WTC11 (cell line): ENCODE measurements around the gene P2RX2. TPM values are rescaled to one million over a fixed set of nuclear protein-coding genes. Genes with fewer than 3 reads are reported as not detected.

Experiments
- ATAC-seq: fragments of 200-7000 bp; cut with Tn5 transposase; 2 replicates; pipeline ENCODE4 v1.10.0; 2021; ENCODE audit warnings: mild to moderate bottlenecking, moderate library complexity
- CTCF ChIA-PET: fragments of 300-600 bp; sonication (Branson Sonifier 250); formaldehyde crosslinking; loops from one replicate; lab custom pipeline; 2021; ENCODE audit warnings: antibody characterized with exemption; lab: Charles Lee
- POLR2A ChIA-PET: fragments of 350-600 bp; sonication (Branson Sonifier 250); formaldehyde crosslinking; loops from one replicate; lab custom pipeline; 2021; ENCODE audit warnings: antibody characterized with exemption; lab: Charles Lee
- DNase-seq: peaks from one replicate; pipeline ENCODE4 v3.0.0; 2021; ENCODE audit warnings: low spot score
- H3K27ac Mint-ChIP-seq: 2 replicates; pipeline ENCODE4 v1.8.0; 2021; ENCODE audit warnings: mixed read lengths
- H3K27me3 Mint-ChIP-seq: 2 replicates; pipeline ENCODE4 v1.8.0; 2021; ENCODE audit warnings: low read depth, mild to moderate bottlenecking, moderate library complexity, mixed read lengths
- H3K36me3 Mint-ChIP-seq: 2 replicates; pipeline ENCODE4 v1.8.0; 2021; ENCODE audit warnings: mixed read lengths
- H3K4me1 Mint-ChIP-seq: 2 replicates; pipeline ENCODE4 v1.8.0; 2022; ENCODE audit warnings: mixed read lengths
- H3K4me3 Mint-ChIP-seq: 2 replicates; pipeline ENCODE4 v1.8.0; 2021; ENCODE audit warnings: mild to moderate bottlenecking, moderate library complexity, mixed read lengths
- H3K9me3 Mint-ChIP-seq: 2 replicates; pipeline ENCODE4 v1.8.0; 2021; ENCODE audit warnings: mixed read lengths
- CBFB ChIP-seq: sonication (generic); formaldehyde crosslinking; IDR thresholded peaks from 2 replicates; pipeline ENCODE4 v1.8.1; 2022; ENCODE audit warnings: mild to moderate bottlenecking, low read depth, missing genetic modification reagents
- ETV6 ChIP-seq: sonication (generic); formaldehyde crosslinking; IDR thresholded peaks from 2 replicates; pipeline ENCODE4 v1.8.1; 2022; ENCODE audit warnings: mild to moderate bottlenecking, missing genetic modification reagents
- FOXK1 ChIP-seq: sonication (generic); formaldehyde crosslinking; IDR thresholded peaks from 2 replicates; pipeline ENCODE4 v1.8.0; 2022; ENCODE audit warnings: mild to moderate bottlenecking, moderate library complexity, missing genetic modification reagents
- GRHL2 ChIP-seq: fragments of 250-450 bp; sonication (Bioruptor Pico); IDR thresholded peaks from 2 replicates; pipeline ENCODE4 v1.8.0; 2022; ENCODE audit warnings: mild to moderate bottlenecking, moderate library complexity; ENCODE audit not compliant: insufficient replicate concordance, severe bottlenecking
- JUN ChIP-seq: sonication (generic); formaldehyde crosslinking; IDR thresholded peaks from 2 replicates; pipeline ENCODE4 v1.8.0; 2023; ENCODE audit warnings: mild to moderate bottlenecking, missing genetic modification reagents
- MYBL2 ChIP-seq: sonication (generic); formaldehyde crosslinking; IDR thresholded peaks from 2 replicates; pipeline ENCODE4 v1.8.1; 2023; ENCODE audit warnings: mild to moderate bottlenecking, moderate library complexity, missing genetic modification reagents
- NR3C1 ChIP-seq: sonication (generic); formaldehyde crosslinking; conservative IDR thresholded peaks from 2 replicates; pipeline ENCODE4 v1.8.1; 2023; ENCODE audit warnings: low read depth, mild to moderate bottlenecking, missing genetic modification reagents
- PRRX2 ChIP-seq: fragments of 250-450 bp; sonication (Bioruptor Pico); IDR thresholded peaks from 2 replicates; pipeline ENCODE4 v1.8.0; 2021; ENCODE audit warnings: mild to moderate bottlenecking
- SP1 ChIP-seq: sonication (generic); formaldehyde crosslinking; conservative IDR thresholded peaks from 2 replicates; pipeline ENCODE4 v1.8.1; 2022; ENCODE audit warnings: missing genetic modification reagents
- TCF7 ChIP-seq: sonication (generic); formaldehyde crosslinking; IDR thresholded peaks from 2 replicates; pipeline ENCODE4 v1.8.0; 2022; ENCODE audit warnings: mild to moderate bottlenecking, low read depth, missing genetic modification reagents, moderate library complexity
- ZNF138 ChIP-seq: sonication (generic); formaldehyde crosslinking; conservative IDR thresholded peaks from 2 replicates; pipeline ENCODE4 v1.8.1; 2022; ENCODE audit warnings: mild to moderate bottlenecking, moderate library complexity, missing genetic modification reagents
- ZNF423 ChIP-seq: fragments of 250-450 bp; sonication (Bioruptor Pico); IDR thresholded peaks from 2 replicates; pipeline ENCODE4 v2.1.2; 2022; ENCODE audit warnings: mild to moderate bottlenecking, moderate library complexity
- total RNA-seq: library from RNA; stranded (reverse); gene quantifications from 3 replicates; pipeline ENCODE4 v1.2.3, GENCODE V29; 2021
- TF ChIP-seq, protein P1 (sequence below): sonication (generic); formaldehyde crosslinking; conservative IDR thresholded peaks from 2 replicates; pipeline ENCODE4 v1.8.1; 2023; ENCODE audit warnings: mild to moderate bottlenecking, low read depth, missing genetic modification reagents, moderate library complexity
- TF ChIP-seq, protein P2 (sequence below): sonication (generic); formaldehyde crosslinking; IDR thresholded peaks from 2 replicates; pipeline ENCODE4 v1.8.1; 2022; ENCODE audit warnings: mild to moderate bottlenecking, moderate library complexity, missing genetic modification reagents
- TF ChIP-seq, protein P3 (sequence below): fragments of 250-450 bp; sonication (Bioruptor Pico); IDR thresholded peaks from 2 replicates; pipeline ENCODE4 v1.9.0; 2021; ENCODE audit warnings: mild to moderate bottlenecking
- TF ChIP-seq, protein P4 (sequence below): sonication (generic); formaldehyde crosslinking; IDR thresholded peaks from 2 replicates; pipeline ENCODE4 v1.8.1; 2023; ENCODE audit warnings: mild to moderate bottlenecking, missing genetic modification reagents, moderate library complexity
- TF ChIP-seq, protein P5 (sequence below): fragments of 250-450 bp; sonication (Bioruptor Pico); IDR thresholded peaks from 2 replicates; pipeline ENCODE4 v1.9.0; 2021; ENCODE audit warnings: moderate library complexity, mild to moderate bottlenecking, inconsistent platforms, borderline replicate concordance
- TF ChIP-seq, protein P6 (sequence below): sonication (generic); formaldehyde crosslinking; IDR thresholded peaks from 2 replicates; pipeline ENCODE4 v1.8.1; 2022; ENCODE audit warnings: missing genetic modification reagents, borderline replicate concordance

Gene P2RX2
- total RNA-seq, 1 experiment from 2014 or later: 2.1 TPM

DNA sequence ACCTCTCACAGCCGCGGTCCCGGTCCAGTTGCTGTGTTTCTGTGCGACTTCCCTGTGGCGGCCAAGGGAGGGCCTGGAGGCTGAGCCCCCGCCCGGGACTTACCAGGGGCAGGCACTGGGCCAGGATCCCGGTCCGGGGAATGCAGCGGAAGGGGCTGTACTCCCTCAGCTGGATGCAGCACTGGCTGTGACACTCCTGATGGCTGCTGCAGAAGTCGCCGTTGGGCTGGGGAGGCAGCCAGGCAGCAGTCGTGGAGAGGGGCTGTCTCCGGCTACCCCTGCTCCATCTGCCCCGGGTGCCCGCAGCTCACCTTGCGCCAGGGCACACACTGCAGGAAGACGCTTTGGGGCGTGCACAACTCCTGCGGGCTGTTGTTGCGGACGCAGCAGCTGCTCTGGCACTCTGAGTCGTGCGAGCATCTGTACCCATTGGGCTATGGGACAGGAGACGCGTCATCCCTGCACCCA lies 14.4 kb upstream of the P2RX2 start (continued):
- TF ChIP-seq, protein P1, sequence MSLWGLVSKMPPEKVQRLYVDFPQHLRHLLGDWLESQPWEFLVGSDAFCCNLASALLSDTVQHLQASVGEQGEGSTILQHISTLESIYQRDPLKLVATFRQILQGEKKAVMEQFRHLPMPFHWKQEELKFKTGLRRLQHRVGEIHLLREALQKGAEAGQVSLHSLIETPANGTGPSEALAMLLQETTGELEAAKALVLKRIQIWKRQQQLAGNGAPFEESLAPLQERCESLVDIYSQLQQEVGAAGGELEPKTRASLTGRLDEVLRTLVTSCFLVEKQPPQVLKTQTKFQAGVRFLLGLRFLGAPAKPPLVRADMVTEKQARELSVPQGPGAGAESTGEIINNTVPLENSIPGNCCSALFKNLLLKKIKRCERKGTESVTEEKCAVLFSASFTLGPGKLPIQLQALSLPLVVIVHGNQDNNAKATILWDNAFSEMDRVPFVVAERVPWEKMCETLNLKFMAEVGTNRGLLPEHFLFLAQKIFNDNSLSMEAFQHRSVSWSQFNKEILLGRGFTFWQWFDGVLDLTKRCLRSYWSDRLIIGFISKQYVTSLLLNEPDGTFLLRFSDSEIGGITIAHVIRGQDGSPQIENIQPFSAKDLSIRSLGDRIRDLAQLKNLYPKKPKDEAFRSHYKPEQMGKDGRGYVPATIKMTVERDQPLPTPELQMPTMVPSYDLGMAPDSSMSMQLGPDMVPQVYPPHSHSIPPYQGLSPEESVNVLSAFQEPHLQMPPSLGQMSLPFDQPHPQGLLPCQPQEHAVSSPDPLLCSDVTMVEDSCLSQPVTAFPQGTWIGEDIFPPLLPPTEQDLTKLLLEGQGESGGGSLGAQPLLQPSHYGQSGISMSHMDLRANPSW (CRISPR knock-in tag): no peak
- TF ChIP-seq JUN (CRISPR knock-in tag) (no peak), TCF7 (no peak), GRHL2 (CRISPR knock-in tag) (no peak)
- TF ChIP-seq, protein P2, sequence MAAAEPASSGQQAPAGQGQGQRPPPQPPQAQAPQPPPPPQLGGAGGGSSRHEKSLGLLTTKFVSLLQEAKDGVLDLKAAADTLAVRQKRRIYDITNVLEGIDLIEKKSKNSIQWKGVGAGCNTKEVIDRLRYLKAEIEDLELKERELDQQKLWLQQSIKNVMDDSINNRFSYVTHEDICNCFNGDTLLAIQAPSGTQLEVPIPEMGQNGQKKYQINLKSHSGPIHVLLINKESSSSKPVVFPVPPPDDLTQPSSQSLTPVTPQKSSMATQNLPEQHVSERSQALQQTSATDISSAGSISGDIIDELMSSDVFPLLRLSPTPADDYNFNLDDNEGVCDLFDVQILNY (CRISPR knock-in tag): no peak
- TF ChIP-seq, all 79 proteins: peak for 0

DNA sequence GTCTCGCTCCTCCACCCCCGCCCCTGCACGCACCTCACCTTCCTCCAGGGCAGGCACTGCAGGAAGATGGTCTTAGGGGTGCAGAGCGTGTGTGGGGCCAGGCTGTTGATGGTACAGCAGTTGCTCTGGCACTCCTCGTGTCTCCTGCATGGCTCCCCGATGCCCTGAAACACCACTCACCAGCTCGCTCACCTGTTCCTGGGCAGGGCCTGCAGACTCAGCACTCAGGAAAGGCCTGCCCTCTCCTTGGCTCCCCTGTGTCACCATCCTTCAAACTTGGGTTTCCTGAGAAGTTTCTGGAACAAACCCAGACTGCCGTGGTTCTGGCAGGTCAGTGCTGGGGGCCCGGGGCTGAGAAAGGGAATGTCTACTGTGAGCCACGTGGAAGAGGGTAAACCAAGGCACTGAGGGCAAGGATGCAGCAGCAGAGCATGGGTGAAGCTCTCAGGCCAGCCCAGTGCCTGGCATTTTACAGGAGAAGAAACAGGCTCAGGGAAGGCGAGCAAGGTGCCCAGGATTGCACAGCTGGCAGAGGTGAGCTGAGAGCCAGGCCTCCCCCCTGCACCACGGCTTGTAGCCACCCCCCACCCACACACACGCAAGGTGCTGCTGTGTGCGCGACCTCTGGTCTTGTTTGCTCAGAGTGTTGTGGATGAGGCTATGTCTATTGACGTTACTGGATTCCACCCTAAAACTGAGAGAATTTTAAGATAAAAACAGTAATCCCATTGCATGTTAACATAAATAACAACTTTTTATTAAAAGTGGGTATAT lies 13.7 kb upstream of the P2RX2 start:
- Mint-ChIP-seq H3K4me3 (no peak overlapping the region), H3K36me3 (no peaks in the 10 kb centered on the region), H3K27ac (no peak overlapping the region), H3K9me3 (no peaks in the 10 kb centered on the region), H3K4me1 (peaks cover 12% of the 10 kb centered on the region; the same call in 1 of the 2 replicates), H3K27me3 (peaks cover 89% of the 10 kb centered on the region)
- DNase-seq: no peak
- ChIA-PET CTCF (interaction anchor here (1.0 to 3.0 kb wide), 4 partner anchors 10 to 44 kb away, joined by 3 to 27 read pairs (median 6); partner anchors contain the start of gene P2RX2), POLR2A (no interaction called here)
- no peak for ATAC-seq
- TF ChIP-seq CBFB: no peak
- TF ChIP-seq, protein P3, sequence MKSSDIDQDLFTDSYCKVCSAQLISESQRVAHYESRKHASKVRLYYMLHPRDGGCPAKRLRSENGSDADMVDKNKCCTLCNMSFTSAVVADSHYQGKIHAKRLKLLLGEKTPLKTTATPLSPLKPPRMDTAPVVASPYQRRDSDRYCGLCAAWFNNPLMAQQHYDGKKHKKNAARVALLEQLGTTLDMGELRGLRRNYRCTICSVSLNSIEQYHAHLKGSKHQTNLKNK: no peak
- no peak for TF ChIP-seq ETV6 (CRISPR knock-in tag)
- TF ChIP-seq, protein P4, sequence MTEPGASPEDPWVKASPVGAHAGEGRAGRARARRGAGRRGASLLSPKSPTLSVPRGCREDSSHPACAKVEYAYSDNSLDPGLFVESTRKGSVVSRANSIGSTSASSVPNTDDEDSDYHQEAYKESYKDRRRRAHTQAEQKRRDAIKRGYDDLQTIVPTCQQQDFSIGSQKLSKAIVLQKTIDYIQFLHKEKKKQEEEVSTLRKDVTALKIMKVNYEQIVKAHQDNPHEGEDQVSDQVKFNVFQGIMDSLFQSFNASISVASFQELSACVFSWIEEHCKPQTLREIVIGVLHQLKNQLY: no peak

DNA sequence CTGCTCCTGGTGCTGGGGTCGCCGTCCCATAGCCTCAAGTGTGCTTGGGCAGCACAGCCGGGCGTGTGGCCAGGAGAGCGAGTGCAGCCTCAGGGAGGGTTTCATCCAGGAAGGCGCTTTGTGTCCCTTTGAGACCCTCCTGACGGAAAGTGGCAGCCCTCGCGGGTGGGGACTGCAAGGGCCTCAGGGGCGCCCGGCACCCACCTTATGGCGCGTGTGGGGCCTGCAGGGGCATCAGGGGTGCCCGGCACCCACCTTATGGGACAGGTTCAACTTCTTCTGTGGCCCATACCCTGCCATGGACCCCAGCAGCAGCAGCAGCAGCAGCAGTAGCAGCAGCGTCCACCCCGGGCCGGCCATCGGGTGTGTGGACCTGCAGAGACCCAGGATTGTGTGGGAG lies 12.7 kb upstream of the P2RX2 start:
- CTCF ChIA-PET: interaction anchor here (1.0 kb wide), 1 partner anchor 9 kb away, joined by 5 read pairs; no protein-coding TSS in a partner anchor
- no peak for ATAC-seq
- H3K4me3 Mint-ChIP-seq: no peak overlapping the region
- DNase-seq: no peak
- peaks cover 7% of the 10 kb centered on the region; the same call in 1 of the 2 replicates for H3K4me1 Mint-ChIP-seq
- H3K9me3 Mint-ChIP-seq: 0 out of 2 replicates have a peak, but pooled peaks cover 3% of the 10 kb centered on the region
- 0 out of 2 replicates have a peak, but pooled peaks cover 2% of the 10 kb centered on the region for H3K36me3 Mint-ChIP-seq
- TF ChIP-seq, protein P5, sequence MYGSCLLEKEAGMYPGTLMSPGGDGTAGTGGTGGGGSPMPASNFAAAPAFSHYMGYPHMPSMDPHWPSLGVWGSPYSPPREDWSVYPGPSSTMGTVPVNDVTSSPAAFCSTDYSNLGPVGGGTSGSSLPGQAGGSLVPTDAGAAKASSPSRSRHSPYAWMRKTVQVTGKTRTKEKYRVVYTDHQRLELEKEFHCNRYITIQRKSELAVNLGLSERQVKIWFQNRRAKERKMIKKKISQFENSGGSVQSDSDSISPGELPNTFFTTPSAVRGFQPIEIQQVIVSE (CRISPR knock-in tag): no peak
- TF ChIP-seq, all 79 proteins: peak for 0
- POLR2A ChIA-PET: no interaction called here
- Mint-ChIP-seq H3K27ac (no peak overlapping the region), H3K27me3 (peaks cover 89% of the 10 kb centered on the region)

DNA sequence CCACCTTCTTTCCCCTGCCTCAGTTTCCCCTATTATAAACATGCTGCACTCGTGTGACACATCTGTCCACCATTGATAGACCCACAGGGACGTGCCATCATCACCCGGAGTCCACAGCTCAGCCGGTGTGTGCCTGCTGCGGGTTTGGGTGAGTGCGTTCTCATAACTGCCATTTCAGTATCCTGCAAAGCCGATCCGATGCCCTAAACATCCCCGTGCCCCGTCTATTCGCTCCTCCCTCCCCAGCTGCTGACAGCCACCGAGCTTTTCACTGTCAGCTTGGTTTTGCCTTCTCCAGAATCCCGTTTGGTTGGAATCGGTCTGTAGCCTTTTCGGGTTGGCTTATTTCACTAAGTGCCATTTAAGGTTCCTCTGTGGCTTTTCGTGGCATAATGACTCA lies 12.1 kb upstream of the P2RX2 start:
- no peak overlapping the region for H3K27ac Mint-ChIP-seq
- ATAC-seq: no peak
- H3K27me3 Mint-ChIP-seq: peaks cover 90% of the 10 kb centered on the region
- POLR2A ChIA-PET: no interaction called here
- peaks cover 7% of the 10 kb centered on the region; the same call in 1 of the 2 replicates for H3K4me1 Mint-ChIP-seq
- CTCF ChIA-PET: interaction anchor here (1.0 kb wide), 1 partner anchor 8 kb away, joined by 5 read pairs; no protein-coding TSS in a partner anchor
- peaks cover 5% of the 10 kb centered on the region; the same call in 1 of the 2 replicates for H3K36me3 Mint-ChIP-seq
- H3K9me3 Mint-ChIP-seq: peaks cover 7% of the 10 kb centered on the region
- no peak overlapping the region for H3K4me3 Mint-ChIP-seq
- TF ChIP-seq, protein P4: no peak
- TF ChIP-seq NR3C1 (CRISPR knock-in tag): no peak
- TF ChIP-seq, protein P6, sequence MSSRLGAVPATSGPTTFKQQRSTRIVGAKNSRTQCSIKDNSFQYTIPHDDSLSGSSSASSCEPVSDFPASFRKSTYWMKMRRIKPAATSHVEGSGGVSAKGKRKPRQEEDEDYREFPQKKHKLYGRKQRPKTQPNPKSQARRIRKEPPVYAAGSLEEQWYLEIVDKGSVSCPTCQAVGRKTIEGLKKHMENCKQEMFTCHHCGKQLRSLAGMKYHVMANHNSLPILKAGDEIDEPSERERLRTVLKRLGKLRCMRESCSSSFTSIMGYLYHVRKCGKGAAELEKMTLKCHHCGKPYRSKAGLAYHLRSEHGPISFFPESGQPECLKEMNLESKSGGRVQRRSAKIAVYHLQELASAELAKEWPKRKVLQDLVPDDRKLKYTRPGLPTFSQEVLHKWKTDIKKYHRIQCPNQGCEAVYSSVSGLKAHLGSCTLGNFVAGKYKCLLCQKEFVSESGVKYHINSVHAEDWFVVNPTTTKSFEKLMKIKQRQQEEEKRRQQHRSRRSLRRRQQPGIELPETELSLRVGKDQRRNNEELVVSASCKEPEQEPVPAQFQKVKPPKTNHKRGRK: no peak
- TF ChIP-seq ZNF423 (CRISPR knock-in tag): no peak
- no peak for TF ChIP-seq PRRX2 (CRISPR knock-in tag)
- TF ChIP-seq MYBL2: no peak
- no peak for TF ChIP-seq SP1 (CRISPR knock-in tag)
- TF ChIP-seq CBFB: no peak
- no peak for TF ChIP-seq FOXK1 (CRISPR knock-in tag)
- TF ChIP-seq, protein P3: no peak
- TF ChIP-seq ZNF138 (CRISPR knock-in tag): no peak
- no peak for DNase-seq
